Esophagus muscularis mucosa (tissue), 2 donors: ENCODE measurements around the gene FXYD6.

Experiments used
- EP300 ChIP-seq: sonication (generic); formaldehyde crosslinking; IDR thresholded peaks from one replicate; pipeline ENCODE4 v1.6.1; 2017; ENCODE audit warnings: antibody characterized with exemption
- POLR2A ChIP-seq: fragments of 450-650 bp; IDR thresholded peaks from one replicate; pipeline ENCODE4 v1.6.1; 2017; ENCODE audit warnings: antibody characterized with exemption, moderate library complexity, mild to moderate bottlenecking, low read depth

GRCh38 chr11:117921893-117922292 lies 45.4 kb upstream of the FXYD6 start:
- TF ChIP-seq POLR2A (no peak), EP300 (no peak)
